DMS114 treated with DMSO at 0.1 percent for 48 hours (cell line): ENCODE data around the gene IL6.
"Not testable (repeated sequence)": the region's sequence is repeated elsewhere in the genome, so short reads cannot be mapped to it uniquely, and the experiment has no call there.

Experiments used
- DNase-seq: peaks from one replicate; lab custom pipeline; 2025; ENCODE audit not compliant: unreplicated experiment; lab: John Stamatoyannopoulos, UW

Gene IL6

DNA sequence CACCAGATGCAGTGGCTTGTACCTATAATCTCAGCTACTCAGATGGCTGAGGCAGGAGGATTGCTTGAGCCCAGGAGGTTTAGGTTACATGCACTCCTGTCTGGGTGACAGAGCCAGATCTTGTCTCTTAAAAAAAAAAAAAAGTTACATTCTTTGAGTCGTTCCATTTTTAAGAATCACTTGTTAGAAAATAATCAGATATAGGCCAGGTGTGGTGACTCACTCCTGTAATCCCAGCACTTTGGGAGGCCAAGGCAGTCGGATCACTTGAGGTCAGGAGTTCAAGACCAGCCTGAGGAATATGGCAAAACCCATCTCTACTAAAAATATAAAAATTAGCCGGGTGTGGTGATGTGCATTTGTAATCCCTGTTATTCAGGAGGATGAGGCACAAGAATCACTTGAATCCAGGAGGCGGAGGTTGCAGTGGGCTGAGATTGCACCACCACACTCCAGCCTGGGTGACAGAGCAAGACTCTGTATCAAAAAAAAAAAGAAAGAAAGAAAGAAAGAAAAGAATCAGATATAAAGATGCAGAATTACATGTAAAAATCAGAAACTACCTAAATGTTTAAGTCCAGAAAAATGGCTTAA, 52.8 kb downstream of the IL6 start:
- not testable (repeated sequence) for DNase-seq

DNA sequence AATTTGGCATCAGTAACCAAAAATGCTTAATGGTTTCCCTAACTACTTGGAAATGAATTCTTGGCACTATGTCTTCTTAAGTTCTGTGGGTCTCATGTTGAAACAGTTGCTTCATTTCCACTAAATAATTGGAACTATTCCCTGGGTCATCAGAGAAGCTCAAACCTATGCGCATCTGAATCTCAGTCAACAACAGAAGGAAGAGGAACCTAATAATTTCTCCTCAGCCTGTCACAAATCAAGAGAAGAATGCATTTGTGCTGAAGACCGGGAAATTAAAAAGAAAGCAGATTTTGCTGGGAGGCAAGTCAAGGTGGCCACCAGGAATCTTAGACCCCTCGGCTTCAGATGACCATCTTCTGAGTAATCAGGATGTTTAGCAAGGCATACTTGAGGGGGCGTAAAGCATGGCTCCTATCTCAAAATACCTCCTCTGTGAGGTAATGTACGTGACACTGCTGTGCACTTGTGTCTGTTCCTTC, 54.3 kb downstream of the IL6 start:
- no peak for DNase-seq
